ENCODE measurements around the gene GFI1. TPM values are rescaled to one million over a fixed set of nuclear protein-coding genes. Genes with fewer than 3 reads are reported as not detected.
"Not testable (repeated sequence)": the region's sequence is repeated elsewhere in the genome, so short reads cannot be mapped to it uniquely, and the experiment has no call there.

The GFI1 gene
- total RNA-seq (2021) (0.18 to 0.46 TPM (median 0.35 TPM) in 3 replicates), Bru-seq, nascent RNA (percentile 14 among the genes with signal in this experiment)
- long read RNA-seq, experiment 1 = 0 reads
- long read RNA-seq, experiment 2 = 0 reads
- long read RNA-seq, experiment 3 = 0 reads

GRCh38 chr1:92486251-92487077, at the start of gene GFI1:
GFI1 (minus strand) TSS chr1:92486925; CDS start chr1:92483487, 3,438 bp downstream.
- Mint-ChIP-seq H3K9me3 (no peaks in the 10 kb centered on the region), H3K27me3 (ENCODE audit: low read depth) (peaks cover 91% of the 10 kb centered on the region), H3K4me1 (peaks cover 28% of the 10 kb centered on the region), H3K4me3 (peak within 1 kb of the TSS; percentile 76), H3K27ac (no peak within 1 kb of the TSS), H3K36me3 (no peaks in the 10 kb centered on the region)
- ChIA-PET POLR2A (no interaction called here), CTCF (interaction anchor here (0.6 to 2.7 kb wide), 10 partner anchors 12 to 1526 kb away, joined by 3 to 11 read pairs (median 3); partner anchors contain the start of genes GLMN and RPAP2)
- DNase-seq (ENCODE audit: low spot score) (peak; percentile 66), ATAC-seq (peak; percentile 13)
- no peak for TF ChIP-seq ATF3 (CRISPR knock-in tag; conservative IDR thresholded peaks at IDR 0.05)
- 0 out of 2 replicates have a peak, but pooled peaks have one; percentile 43 for TF ChIP-seq E2F5 (CRISPR knock-in tag; IDR thresholded peaks at IDR 0.05)

DNA sequence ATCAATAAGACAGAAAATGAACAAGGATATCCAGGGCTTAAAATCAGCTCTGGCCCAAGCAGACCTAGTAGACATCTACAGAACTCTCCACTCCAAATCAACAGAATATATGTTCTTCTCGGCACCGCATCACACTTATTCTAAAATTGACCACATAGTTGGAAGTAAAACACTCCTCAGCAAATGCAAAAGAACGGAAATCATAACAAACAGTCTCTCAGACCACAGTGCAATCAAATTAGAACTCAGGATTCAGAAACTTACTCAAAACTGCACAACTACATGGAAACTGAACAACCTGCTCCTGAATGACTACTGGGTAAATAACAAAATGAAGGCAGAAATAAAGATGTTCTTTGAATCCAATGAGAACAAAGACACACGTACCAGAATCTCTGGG, 45.6 kb upstream of the GFI1 start:
- H3K9me3 Mint-ChIP-seq, H3K4me3 Mint-ChIP-seq, POLR2A ChIA-PET: not testable (repeated sequence)

GRCh38 chr1:92531939-92532338, 45.2 kb upstream of the GFI1 start:
- H3K9me3 Mint-ChIP-seq; H3K4me1 Mint-ChIP-seq; H3K36me3 Mint-ChIP-seq; H3K4me3 Mint-ChIP-seq; CTCF ChIA-PET; ATAC-seq; H3K27me3 Mint-ChIP-seq (ENCODE audit: low read depth); DNase-seq (ENCODE audit: low spot score); POLR2A ChIA-PET; H3K27ac Mint-ChIP-seq: not testable (repeated sequence)

More for the DNA sequence above, 45.6 kb upstream of the GFI1 start:
- ATAC-seq; H3K36me3 Mint-ChIP-seq; H3K4me1 Mint-ChIP-seq; DNase-seq (ENCODE audit: low spot score); H3K27ac Mint-ChIP-seq; H3K27me3 Mint-ChIP-seq (ENCODE audit: low read depth); CTCF ChIA-PET: not testable (repeated sequence)

GRCh38 chr1:92527670-92528069, 40.9 kb upstream of the GFI1 start:
- Mint-ChIP-seq H3K9me3 (no peaks in the 10 kb centered on the region), H3K36me3 (no peaks in the 10 kb centered on the region), H3K4me3 (no peak overlapping the region), H3K4me1 (no peaks in the 10 kb centered on the region), H3K27me3 (ENCODE audit: low read depth) (no peaks in the 10 kb centered on the region), H3K27ac (no peak overlapping the region)
- no peak for ATAC-seq
- TF ChIP-seq OVOL2 (CRISPR knock-in tag; IDR thresholded peaks at IDR 0.05; ENCODE audit: borderline replicate concordance) (no peak), CREB1 (CRISPR knock-in tag; IDR thresholded peaks at IDR 0.05) (no peak), ETV6 (CRISPR knock-in tag; IDR thresholded peaks at IDR 0.05) (no peak), FOXP1 (CRISPR knock-in tag; IDR thresholded peaks at IDR 0.05; ENCODE audit: borderline replicate concordance) (no peak), RORB (CRISPR knock-in tag; IDR thresholded peaks at IDR 0.05) (no peak), IRF2 (CRISPR knock-in tag; IDR thresholded peaks at IDR 0.05; ENCODE audit: borderline replicate concordance, low read depth) (no peak), E2F4 (CRISPR knock-in tag; IDR thresholded peaks at IDR 0.05; ENCODE audit: borderline replicate concordance, low read depth) (no peak)
- TF ChIP-seq, protein P1, sequence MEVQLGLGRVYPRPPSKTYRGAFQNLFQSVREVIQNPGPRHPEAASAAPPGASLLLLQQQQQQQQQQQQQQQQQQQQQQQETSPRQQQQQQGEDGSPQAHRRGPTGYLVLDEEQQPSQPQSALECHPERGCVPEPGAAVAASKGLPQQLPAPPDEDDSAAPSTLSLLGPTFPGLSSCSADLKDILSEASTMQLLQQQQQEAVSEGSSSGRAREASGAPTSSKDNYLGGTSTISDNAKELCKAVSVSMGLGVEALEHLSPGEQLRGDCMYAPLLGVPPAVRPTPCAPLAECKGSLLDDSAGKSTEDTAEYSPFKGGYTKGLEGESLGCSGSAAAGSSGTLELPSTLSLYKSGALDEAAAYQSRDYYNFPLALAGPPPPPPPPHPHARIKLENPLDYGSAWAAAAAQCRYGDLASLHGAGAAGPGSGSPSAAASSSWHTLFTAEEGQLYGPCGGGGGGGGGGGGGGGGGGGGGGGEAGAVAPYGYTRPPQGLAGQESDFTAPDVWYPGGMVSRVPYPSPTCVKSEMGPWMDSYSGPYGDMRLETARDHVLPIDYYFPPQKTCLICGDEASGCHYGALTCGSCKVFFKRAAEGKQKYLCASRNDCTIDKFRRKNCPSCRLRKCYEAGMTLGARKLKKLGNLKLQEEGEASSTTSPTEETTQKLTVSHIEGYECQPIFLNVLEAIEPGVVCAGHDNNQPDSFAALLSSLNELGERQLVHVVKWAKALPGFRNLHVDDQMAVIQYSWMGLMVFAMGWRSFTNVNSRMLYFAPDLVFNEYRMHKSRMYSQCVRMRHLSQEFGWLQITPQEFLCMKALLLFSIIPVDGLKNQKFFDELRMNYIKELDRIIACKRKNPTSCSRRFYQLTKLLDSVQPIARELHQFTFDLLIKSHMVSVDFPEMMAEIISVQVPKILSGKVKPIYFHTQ (CRISPR knock-in tag; IDR thresholded peaks at IDR 0.05) = no peak
- TF ChIP-seq, protein P2, sequence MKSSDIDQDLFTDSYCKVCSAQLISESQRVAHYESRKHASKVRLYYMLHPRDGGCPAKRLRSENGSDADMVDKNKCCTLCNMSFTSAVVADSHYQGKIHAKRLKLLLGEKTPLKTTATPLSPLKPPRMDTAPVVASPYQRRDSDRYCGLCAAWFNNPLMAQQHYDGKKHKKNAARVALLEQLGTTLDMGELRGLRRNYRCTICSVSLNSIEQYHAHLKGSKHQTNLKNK (CRISPR knock-in tag; IDR thresholded peaks at IDR 0.05) = no peak
- CTCF ChIA-PET = no interaction called here
- DNase-seq (ENCODE audit: low spot score) = no peak
- POLR2A ChIA-PET = no interaction called here

DNA sequence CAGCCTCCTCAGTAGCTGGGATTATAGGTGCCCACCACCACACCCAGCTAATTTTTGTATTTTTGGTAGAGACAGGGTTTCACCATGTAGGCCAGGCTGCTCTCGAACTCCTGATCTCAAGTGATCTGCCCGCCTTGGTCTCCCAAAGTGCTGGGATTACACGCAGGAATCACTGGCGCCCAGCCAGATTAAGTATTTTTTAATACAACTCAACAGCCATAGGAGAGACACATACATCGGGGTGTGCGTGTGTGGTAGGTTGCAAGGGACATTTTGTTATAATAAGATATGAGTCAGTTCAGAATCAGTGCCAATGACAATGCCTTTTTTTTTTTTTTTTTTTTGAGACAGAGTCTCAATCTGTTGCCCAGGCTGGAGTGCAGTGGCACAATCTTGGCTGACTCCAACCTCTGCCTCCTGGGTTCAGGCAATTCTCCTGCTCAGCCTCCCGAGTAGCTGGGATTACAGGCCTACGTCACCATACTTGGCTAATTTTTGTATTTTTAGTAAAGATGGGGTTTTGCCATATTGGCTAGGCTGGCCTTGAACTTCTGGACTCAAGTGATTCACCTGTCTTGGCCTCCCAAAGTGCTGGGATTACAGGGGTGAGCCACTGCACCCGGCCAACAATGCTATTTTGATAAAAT, 38.3 kb upstream of the GFI1 start:
- POLR2A ChIA-PET; CTCF ChIA-PET; DNase-seq (ENCODE audit: low spot score); H3K36me3 Mint-ChIP-seq; H3K4me1 Mint-ChIP-seq; H3K27ac Mint-ChIP-seq; ATAC-seq; H3K4me3 Mint-ChIP-seq; H3K9me3 Mint-ChIP-seq; H3K27me3 Mint-ChIP-seq (ENCODE audit: low read depth): not testable (repeated sequence)

Measured in WTC11 (cell line).